Vagina (tissue), 2 donors: ENCODE data around the gene NCKAP5L. TPM values are rescaled to one million over a fixed set of nuclear protein-coding genes. Genes with fewer than 3 reads are reported as not detected.
A peak's percentile ranks its signal among the peaks of the same experiment; 100 is the strongest.

ENCODE experiments used
- DNase-seq, 2 donors: peaks; one replicate each; pipeline ENCODE4 v3.0.0-alpha.2; 2017; ENCODE audit errors: extremely low spot score in 2 of 2
- H3K27ac ChIP-seq: fragments of 200-600 bp; sonication (generic); one replicate; pipeline ENCODE4 v1.5.1; 2019
- H3K27me3 ChIP-seq: fragments of 200-600 bp; sonication (generic); one replicate; pipeline ENCODE4 v1.5.1; 2019
- H3K36me3 ChIP-seq, 2 donors: fragments of 200-600 bp; sonication (generic); one replicate each; pipeline ENCODE4 v1.5.1; 2017 to 2019
- H3K4me1 ChIP-seq: fragments of 200-600 bp; sonication (generic); one replicate; pipeline ENCODE4 v1.5.1; 2019
- H3K4me3 ChIP-seq, 2 donors: fragments of 200-600 bp; sonication (generic); 1 replicate in 1 of 2; 2 replicates in 1 of 2; pipeline ENCODE4 v1.5.1; 2016 to 2019
- H3K9me3 ChIP-seq: fragments of 200-600 bp; sonication (generic); one replicate; pipeline ENCODE4 v1.5.1; 2019
- CTCF ChIP-seq, 3 experiments: fragments of 450-650 bp in 2 of 3; fragments of 200-600 bp in 1 of 3; sonication (generic) in 1 of 3; IDR thresholded peaks; one replicate each; pipeline ENCODE4 v1.5.1; 2017 to 2019; ENCODE audit warnings: antibody characterized with exemption in 3 of 3, mild to moderate bottlenecking in 2 of 3, moderate library complexity in 2 of 3
- POLR2A ChIP-seq, 2 donors: fragments of 450-650 bp; IDR thresholded peaks; one replicate each; pipeline ENCODE4 v1.6.1; 2017; ENCODE audit warnings: antibody characterized with exemption in 2 of 2, mild to moderate bottlenecking in 2 of 2, moderate library complexity in 2 of 2
- POLR2AphosphoS5 ChIP-seq, 2 donors: sonication (generic); formaldehyde crosslinking; IDR thresholded peaks; one replicate each; pipeline ENCODE4 v1.9.0; 2017; ENCODE audit warnings: antibody characterized with exemption in 2 of 2, mild to moderate bottlenecking in 2 of 2, low read depth in 1 of 2; ENCODE audit not compliant: insufficient read depth in 1 of 2
- intact Hi-C: fragments of 100-400 bp; cut with DNase I; formaldehyde crosslinking; loops from one replicate; pipeline ENCODE4 v1.15.1; 2023
- total RNA-seq: library from RNA; depleted of rRNA; stranded (reverse); fragments of >200 nt; gene quantifications from one replicate; pipeline ENCODE4 v1.2.3, GENCODE V29; 2016

NCKAP5L gene
- total RNA-seq, 1 donor from 2014 or later = 15.7 TPM

GRCh38 chr12:49794811-49795653, 33.2 kb downstream of the NCKAP5L start:
- H3K4me1 ChIP-seq = no peaks in the 10 kb centered on the region
- H3K27me3 ChIP-seq = no peaks in the 10 kb centered on the region
- intact Hi-C loops = no loop called here
- TF ChIP-seq POLR2AphosphoS5 (IDR thresholded peaks at IDR 0.05; ENCODE audit: insufficient read depth in 1 of 2, low read depth in 1 of 2) (peak in 1 of 2 donors; percentile 33), CTCF (IDR thresholded peaks at IDR 0.05) (no peak)
- H3K36me3 ChIP-seq = peaks cover 4 to 24% of the 10 kb centered on the region in 2 donors
- no peak overlapping the region for H3K27ac ChIP-seq
- no peak for DNase-seq
- no peak overlapping the region for H3K4me3 ChIP-seq
- H3K9me3 ChIP-seq = no peaks in the 10 kb centered on the region

- Histone ChIP-seq H3K36me3 (peaks cover 4 to 24% of the 10 kb centered on the region in 2 donors), H3K4me3 (no peak overlapping the region), H3K4me1 (no peaks in the 10 kb centered on the region), H3K9me3 (no peaks in the 10 kb centered on the region), H3K27ac (no peak overlapping the region), H3K27me3 (no peaks in the 10 kb centered on the region)
- TF ChIP-seq CTCF (IDR thresholded peaks at IDR 0.05) = no peak
- TF ChIP-seq POLR2AphosphoS5 (IDR thresholded peaks at IDR 0.05; ENCODE audit: insufficient read depth in 1 of 2, low read depth in 1 of 2) = no peak
- TF ChIP-seq POLR2A (IDR thresholded peaks at IDR 0.05) = no peak
- no peak for DNase-seq
- intact Hi-C loops = no loop called here
Measured at GRCh38 chr12:49794021-49794420, 34.2 kb downstream of the NCKAP5L start.

GRCh38 chr12:49793620-49794019, 34.6 kb downstream of the NCKAP5L start:
- TF ChIP-seq POLR2A (IDR thresholded peaks at IDR 0.05) (no peak), POLR2AphosphoS5 (IDR thresholded peaks at IDR 0.05; ENCODE audit: insufficient read depth in 1 of 2, low read depth in 1 of 2) (no peak)
- intact Hi-C loops = no loop called here
- Histone ChIP-seq H3K27ac (no peak overlapping the region), H3K27me3 (no peaks in the 10 kb centered on the region), H3K36me3 (peaks cover 4 to 24% of the 10 kb centered on the region in 2 donors), H3K9me3 (no peaks in the 10 kb centered on the region), H3K4me3 (no peak overlapping the region), H3K4me1 (no peaks in the 10 kb centered on the region)
- DNase-seq = no peak

- Histone ChIP-seq H3K27ac (no peak overlapping the region), H3K36me3 (peaks cover 3 to 24% of the 10 kb centered on the region in 2 donors), H3K4me1 (no peaks in the 10 kb centered on the region), H3K4me3 (no peak overlapping the region), H3K27me3 (no peaks in the 10 kb centered on the region), H3K9me3 (no peaks in the 10 kb centered on the region)
- intact Hi-C loops = no loop called here
- DNase-seq = no peak
- TF ChIP-seq POLR2AphosphoS5 (IDR thresholded peaks at IDR 0.05; ENCODE audit: insufficient read depth in 1 of 2, low read depth in 1 of 2) (no peak), CTCF (IDR thresholded peaks at IDR 0.05) (no peak), POLR2A (IDR thresholded peaks at IDR 0.05) (no peak)
Measured at GRCh38 chr12:49792976-49793580, 35.1 kb downstream of the NCKAP5L start.

- Histone ChIP-seq H3K27ac (no peak overlapping the region), H3K36me3 (peaks cover 0 to 17% of the 10 kb centered on the region in 2 donors), H3K4me1 (no peaks in the 10 kb centered on the region), H3K9me3 (no peaks in the 10 kb centered on the region), H3K27me3 (no peaks in the 10 kb centered on the region), H3K4me3 (no peak overlapping the region)
- DNase-seq = no peak
- intact Hi-C loops = no loop called here
- TF ChIP-seq CTCF (IDR thresholded peaks at IDR 0.05) (no peak), POLR2A (IDR thresholded peaks at IDR 0.05) (no peak), POLR2AphosphoS5 (IDR thresholded peaks at IDR 0.05; ENCODE audit: insufficient read depth in 1 of 2, low read depth in 1 of 2) (no peak)
Measured at GRCh38 chr12:49792181-49792970, 35.8 kb downstream of the NCKAP5L start.
